ENCODE data around the gene RBM20. TPM values are rescaled to one million over a fixed set of nuclear protein-coding genes. Genes with fewer than 3 reads are reported as not detected.

The RBM20 gene
- total RNA-seq, 4 donors from 2014 or later: 1.6 to 18.6 (median 3.2) TPM

DNA sequence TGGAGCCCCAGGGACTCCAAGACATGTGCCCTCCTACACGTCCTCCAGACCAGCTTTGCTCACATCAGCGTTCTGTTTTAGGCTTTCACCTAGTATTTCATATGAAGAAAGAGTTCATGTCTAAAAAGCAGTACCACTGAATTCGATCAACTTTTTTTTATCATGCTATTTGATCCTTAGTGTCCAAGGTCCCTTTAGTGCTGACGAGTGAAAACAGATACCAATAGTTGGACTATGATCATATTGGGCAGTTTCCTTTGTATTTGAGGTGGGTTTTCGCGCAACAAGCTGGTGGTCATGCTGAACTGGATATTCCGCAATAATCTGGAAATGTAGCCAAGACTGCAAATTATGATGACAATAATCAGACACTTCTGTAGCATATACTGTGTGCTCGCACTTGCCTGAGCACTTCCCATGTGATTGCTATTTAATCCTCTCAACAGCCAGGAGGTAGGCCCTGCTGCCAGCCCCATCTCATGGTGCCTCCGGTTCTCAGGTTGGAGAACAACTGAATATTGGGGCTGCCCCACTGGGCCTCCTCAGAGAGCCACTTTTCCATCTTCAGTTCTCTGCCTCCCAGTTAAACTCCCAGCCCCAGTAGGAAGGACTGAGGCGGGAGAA, 65.9 kb downstream of the RBM20 start:
- DNase-seq (ENCODE audit: low spot score in 2 of 2): no peak
- H3K27me3 ChIP-seq: no peaks in the 10 kb centered on the region
- TF ChIP-seq EP300 (IDR thresholded peaks at IDR 0.05) (no peak), CTCF (IDR thresholded peaks at IDR 0.05) (no peak), POLR2AphosphoS5 (IDR thresholded peaks at IDR 0.05) (no peak), POLR2A (IDR thresholded peaks at IDR 0.05) (no peak)

GRCh38 chr10:110710621-110711020, 66.5 kb downstream of the RBM20 start:
- Histone ChIP-seq H3K4me3 (no peak overlapping the region), H3K36me3 (no peaks in the 10 kb centered on the region), H3K27ac (no peak overlapping the region), H3K27me3 (no peaks in the 10 kb centered on the region), H3K4me1 (no peaks in the 10 kb centered on the region), H3K9me3 (no peaks in the 10 kb centered on the region)
- TF ChIP-seq POLR2AphosphoS5 (IDR thresholded peaks at IDR 0.05): no peak
- no peak for TF ChIP-seq CTCF (IDR thresholded peaks at IDR 0.05)
- TF ChIP-seq POLR2A (IDR thresholded peaks at IDR 0.05): no peak
- TF ChIP-seq EP300 (IDR thresholded peaks at IDR 0.05): no peak
- WGBS: 100% methylated on average over 3 of the region's 5 CpGs
- DNase-seq (ENCODE audit: low spot score in 2 of 2): no peak

More for the DNA sequence above, 65.9 kb downstream of the RBM20 start:
- H3K4me1 ChIP-seq: no peaks in the 10 kb centered on the region
- no peak overlapping the region for H3K4me3 ChIP-seq
- no peak overlapping the region for H3K27ac ChIP-seq
- WGBS: 90% methylated on average over 10 of the region's 10 CpGs
- H3K36me3 ChIP-seq: no peaks in the 10 kb centered on the region
- H3K9me3 ChIP-seq: no peaks in the 10 kb centered on the region

DNA sequence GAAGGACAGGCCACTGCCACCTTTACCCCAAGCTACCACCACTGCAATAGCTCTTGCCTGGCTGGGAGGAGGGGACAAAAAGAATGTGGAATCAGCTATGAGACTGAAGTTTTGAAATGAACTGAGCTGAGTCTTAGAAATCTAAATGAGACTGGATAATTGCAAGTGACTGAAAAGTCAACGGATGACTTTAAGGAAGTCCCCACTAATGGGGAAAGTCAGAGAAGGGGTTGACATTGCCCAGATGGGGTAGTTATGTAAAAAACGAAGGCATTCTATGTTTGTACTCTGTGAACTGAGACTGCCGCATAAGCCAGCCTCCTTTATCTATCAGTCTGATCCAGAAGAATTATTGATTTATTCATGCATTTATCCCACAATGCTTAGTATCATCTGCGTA, 67.2 kb downstream of the RBM20 start:
- Histone ChIP-seq H3K4me3 (no peak overlapping the region), H3K27ac (no peak overlapping the region), H3K4me1 (no peaks in the 10 kb centered on the region), H3K27me3 (no peaks in the 10 kb centered on the region), H3K36me3 (no peaks in the 10 kb centered on the region), H3K9me3 (no peaks in the 10 kb centered on the region)
- WGBS: 81% methylated on average over 4 of the region's 4 CpGs
- TF ChIP-seq POLR2A (IDR thresholded peaks at IDR 0.05): no peak
- TF ChIP-seq CTCF (IDR thresholded peaks at IDR 0.05): no peak
- TF ChIP-seq EP300 (IDR thresholded peaks at IDR 0.05): no peak
- TF ChIP-seq POLR2AphosphoS5 (IDR thresholded peaks at IDR 0.05): no peak
- DNase-seq (ENCODE audit: low spot score in 2 of 2): no peak

- no peak overlapping the region for H3K27ac ChIP-seq
- H3K9me3 ChIP-seq: no peaks in the 10 kb centered on the region
- no peaks in the 10 kb centered on the region for H3K27me3 ChIP-seq
- H3K36me3 ChIP-seq: no peaks in the 10 kb centered on the region
- H3K4me1 ChIP-seq: no peaks in the 10 kb centered on the region
- no peak overlapping the region for H3K4me3 ChIP-seq
- TF ChIP-seq EP300 (IDR thresholded peaks at IDR 0.05): no peak
- TF ChIP-seq POLR2A (IDR thresholded peaks at IDR 0.05): no peak
- no peak for TF ChIP-seq POLR2AphosphoS5 (IDR thresholded peaks at IDR 0.05)
- no peak for TF ChIP-seq CTCF (IDR thresholded peaks at IDR 0.05)
- no peak for DNase-seq (ENCODE audit: low spot score in 2 of 2)
Measured at GRCh38 chr10:110714356-110714755, 70.2 kb downstream of the RBM20 start.

- Histone ChIP-seq H3K36me3 (no peaks in the 10 kb centered on the region), H3K9me3 (no peaks in the 10 kb centered on the region), H3K4me1 (no peaks in the 10 kb centered on the region), H3K27me3 (no peaks in the 10 kb centered on the region), H3K27ac (no peak overlapping the region), H3K4me3 (no peak overlapping the region)
- TF ChIP-seq EP300 (IDR thresholded peaks at IDR 0.05): no peak
- TF ChIP-seq CTCF (IDR thresholded peaks at IDR 0.05): no peak
- TF ChIP-seq POLR2A (IDR thresholded peaks at IDR 0.05): no peak
- TF ChIP-seq POLR2AphosphoS5 (IDR thresholded peaks at IDR 0.05): no peak
- DNase-seq (ENCODE audit: low spot score in 2 of 2): no peak
- WGBS: 65% methylated on average over 4 of the region's 4 CpGs
Measured at GRCh38 chr10:110717781-110718589, 73.8 kb downstream of the RBM20 start.

Measured in suprapubic skin (tissue), 4 donors.